Measurements from ENCODE around the gene FADS1.

Gene FADS1

GRCh38 chr11:61775606-61776554, 40.9 kb downstream of the FADS1 start:
- no peak for DNase-seq
- Histone ChIP-seq H3K9me3 (ENCODE audit: insufficient read depth, low read depth, low read length) (peaks cover 5% of the 10 kb centered on the region), H3K4ac (ENCODE audit: low read depth, low read length) (no peak overlapping the region), H2AFZ (ENCODE audit: insufficient read depth, low read length, poor library complexity) (no peak overlapping the region), H3K4me3 (ENCODE audit: low read depth, low read length) (peak overlapping the region; percentile 5), H3K4me2 (ENCODE audit: low read length) (no peak overlapping the region), H3K4me1 (ENCODE audit: control insufficient read depth in 1 of 2, insufficient read depth in 2 of 2, low read length in 2 of 2) (peaks cover 23 to 33% of the 10 kb centered on the region in 2 experiments), H3K27ac (ENCODE audit: low read depth, low read length) (no peak overlapping the region), H4K91ac (ENCODE audit: low read depth, low read length) (no peak overlapping the region), H2AK5ac (ENCODE audit: low read length) (peak overlapping the region; percentile 6), H3K36me3 (ENCODE audit: control insufficient read depth in 1 of 2, insufficient read depth in 2 of 2, low read length in 2 of 2) (peaks cover 11 to 15% of the 10 kb centered on the region in 2 experiments), H2BK5ac (ENCODE audit: low read depth, low read length, poor library complexity) (no peak overlapping the region), H4K12ac (ENCODE audit: low read depth, low read length) (no peak overlapping the region), H3K9ac (ENCODE audit: low read length) (no peak overlapping the region), H3K79me1 (ENCODE audit: low read length) (peaks cover 22% of the 10 kb centered on the region), H3K23ac (ENCODE audit: low read length) (no peak overlapping the region), H3K27me3 (ENCODE audit: insufficient read depth, low read length) (no peaks in the 10 kb centered on the region), H3K79me2 (ENCODE audit: control insufficient read depth, insufficient read depth, low read length, poor library complexity) (peaks cover 6% of the 10 kb centered on the region), H3K14ac (ENCODE audit: low read length) (no peak overlapping the region), H2BK120ac (ENCODE audit: insufficient read depth, low read length, poor library complexity) (no peak overlapping the region), H4K8ac (ENCODE audit: low read depth, low read length) (no peak overlapping the region), H3K18ac (ENCODE audit: low read length) (no peak overlapping the region), H2BK12ac (ENCODE audit: low read length) (no peak overlapping the region)
- no CpG with 5 or more reads among the region's 20 CpGs for WGBS (ENCODE audit: extremely low coverage, insufficient coverage, insufficient read length)

DNA sequence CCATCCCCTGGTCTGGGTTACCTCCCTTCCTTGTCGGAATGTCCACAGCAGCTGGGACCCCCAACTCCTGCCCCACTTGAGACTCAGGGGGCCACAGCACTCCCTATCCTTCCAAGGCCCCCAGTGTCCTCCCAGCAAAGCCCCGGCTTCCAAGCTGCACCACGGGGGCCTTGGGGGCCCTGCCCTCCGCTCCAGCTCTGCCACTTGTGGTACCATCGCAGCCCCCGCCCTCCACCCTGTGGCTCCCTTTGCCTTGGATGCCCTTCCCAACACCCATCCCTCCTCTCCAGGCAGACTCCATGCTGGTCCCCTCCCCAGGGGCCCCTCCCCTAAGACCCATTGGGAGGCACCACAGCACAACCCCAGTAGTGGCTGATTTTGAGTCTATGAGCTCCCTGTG, 41.7 kb downstream of the FADS1 start:
- H4K91ac ChIP-seq (ENCODE audit: low read depth, low read length): peak overlapping the region; percentile 21
- H3K14ac ChIP-seq (ENCODE audit: low read length): no peak overlapping the region
- no peak overlapping the region for H2BK5ac ChIP-seq (ENCODE audit: low read depth, low read length, poor library complexity)
- no peak overlapping the region for H4K12ac ChIP-seq (ENCODE audit: low read depth, low read length)
- no peaks in the 10 kb centered on the region for H3K27me3 ChIP-seq (ENCODE audit: insufficient read depth, low read length)
- peaks cover 23 to 29% of the 10 kb centered on the region in 2 experiments for H3K4me1 ChIP-seq (ENCODE audit: control insufficient read depth in 1 of 2, insufficient read depth in 2 of 2, low read length in 2 of 2)
- no peak overlapping the region for H4K8ac ChIP-seq (ENCODE audit: low read depth, low read length)
- no peak for DNase-seq
- peaks cover 6% of the 10 kb centered on the region for H3K79me2 ChIP-seq (ENCODE audit: control insufficient read depth, insufficient read depth, low read length, poor library complexity)
- no peak overlapping the region for H3K4me2 ChIP-seq (ENCODE audit: low read length)
- H3K23ac ChIP-seq (ENCODE audit: low read length): no peak overlapping the region
- H3K9ac ChIP-seq (ENCODE audit: low read length): no peak overlapping the region
- no peak overlapping the region for H2AFZ ChIP-seq (ENCODE audit: insufficient read depth, low read length, poor library complexity)
- H3K18ac ChIP-seq (ENCODE audit: low read length): no peak overlapping the region
- H2AK5ac ChIP-seq (ENCODE audit: low read length): no peak overlapping the region
- H3K4me3 ChIP-seq (ENCODE audit: low read depth, low read length): no peak overlapping the region
- no peak overlapping the region for H2BK12ac ChIP-seq (ENCODE audit: low read length)
- H3K79me1 ChIP-seq (ENCODE audit: low read length): peaks cover 22% of the 10 kb centered on the region
- H3K36me3 ChIP-seq (ENCODE audit: control insufficient read depth in 1 of 2, insufficient read depth in 2 of 2, low read length in 2 of 2): peaks cover 11 to 15% of the 10 kb centered on the region in 2 experiments
- H3K27ac ChIP-seq (ENCODE audit: low read depth, low read length): no peak overlapping the region
- peaks cover 2% of the 10 kb centered on the region for H3K9me3 ChIP-seq (ENCODE audit: insufficient read depth, low read depth, low read length)
- whole genome bisulfite sequencing (ENCODE audit: extremely low coverage, insufficient coverage, insufficient read length): no CpG with 5 or more reads among the region's 6 CpGs
- H3K4ac ChIP-seq (ENCODE audit: low read depth, low read length): no peak overlapping the region
- H2BK120ac ChIP-seq (ENCODE audit: insufficient read depth, low read length, poor library complexity): no peak overlapping the region

- Histone ChIP-seq H3K4me1 (ENCODE audit: control insufficient read depth in 1 of 2, insufficient read depth in 2 of 2, low read length in 2 of 2) (peaks cover 25 to 35% of the 10 kb centered on the region in 2 experiments), H3K79me2 (ENCODE audit: control insufficient read depth, insufficient read depth, low read length, poor library complexity) (peaks cover 6% of the 10 kb centered on the region), H3K9ac (ENCODE audit: low read length) (no peak overlapping the region), H2AFZ (ENCODE audit: insufficient read depth, low read length, poor library complexity) (no peak overlapping the region), H2BK120ac (ENCODE audit: insufficient read depth, low read length, poor library complexity) (no peak overlapping the region), H3K9me3 (ENCODE audit: insufficient read depth, low read depth, low read length) (no peaks in the 10 kb centered on the region), H2BK12ac (ENCODE audit: low read length) (no peak overlapping the region), H3K4me3 (ENCODE audit: low read depth, low read length) (no peak overlapping the region), H4K91ac (ENCODE audit: low read depth, low read length) (no peak overlapping the region), H3K27ac (ENCODE audit: low read depth, low read length) (no peak overlapping the region), H3K14ac (ENCODE audit: low read length) (no peak overlapping the region), H3K18ac (ENCODE audit: low read length) (no peak overlapping the region), H3K27me3 (ENCODE audit: insufficient read depth, low read length) (no peaks in the 10 kb centered on the region), H3K23ac (ENCODE audit: low read length) (no peak overlapping the region), H3K36me3 (ENCODE audit: control insufficient read depth in 1 of 2, insufficient read depth in 2 of 2, low read length in 2 of 2) (peaks cover 9 to 10% of the 10 kb centered on the region in 2 experiments), H4K8ac (ENCODE audit: low read depth, low read length) (no peak overlapping the region), H4K12ac (ENCODE audit: low read depth, low read length) (no peak overlapping the region), H2AK5ac (ENCODE audit: low read length) (peak overlapping the region; percentile 12), H3K4ac (ENCODE audit: low read depth, low read length) (no peak overlapping the region), H3K4me2 (ENCODE audit: low read length) (no peak overlapping the region), H3K79me1 (ENCODE audit: low read length) (peaks cover 22% of the 10 kb centered on the region), H2BK5ac (ENCODE audit: low read depth, low read length, poor library complexity) (no peak overlapping the region)
- no peak for DNase-seq
- no CpG with 5 or more reads among the region's 12 CpGs for WGBS (ENCODE audit: extremely low coverage, insufficient coverage, insufficient read length)
Measured at GRCh38 chr11:61774411-61774810, 42.4 kb downstream of the FADS1 start.

DNA sequence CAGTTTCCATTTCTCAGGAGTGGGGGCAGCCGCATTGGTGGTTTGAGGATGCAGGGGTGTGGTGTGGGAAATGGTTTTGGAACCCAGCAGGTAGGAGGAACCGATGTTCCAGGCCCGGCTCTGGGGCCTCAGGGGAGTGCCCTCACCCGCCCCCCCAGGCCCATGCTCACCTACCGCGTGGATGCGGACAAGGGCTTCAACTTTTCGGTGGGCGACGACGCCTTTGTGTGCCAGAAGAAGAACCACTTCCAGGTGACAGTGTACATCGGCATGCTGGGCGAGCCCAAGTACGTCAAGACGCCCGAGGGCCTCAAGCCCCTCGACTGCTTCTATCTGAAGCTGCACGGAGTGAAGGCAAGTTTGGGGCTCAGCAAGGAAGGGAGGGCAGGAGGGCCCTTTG, 43.0 kb downstream of the FADS1 start:
- peaks cover 8 to 10% of the 10 kb centered on the region in 2 experiments for H3K36me3 ChIP-seq (ENCODE audit: control insufficient read depth in 1 of 2, insufficient read depth in 2 of 2, low read length in 2 of 2)
- no peak overlapping the region for H3K9ac ChIP-seq (ENCODE audit: low read length)
- no peak overlapping the region for H3K23ac ChIP-seq (ENCODE audit: low read length)
- H3K79me1 ChIP-seq (ENCODE audit: low read length): peaks cover 22% of the 10 kb centered on the region
- no peak overlapping the region for H3K27ac ChIP-seq (ENCODE audit: low read depth, low read length)
- no CpG with 5 or more reads among the region's 18 CpGs for WGBS (ENCODE audit: extremely low coverage, insufficient coverage, insufficient read length)
- peak overlapping the region; percentile 11 for H3K14ac ChIP-seq (ENCODE audit: low read length)
- H3K79me2 ChIP-seq (ENCODE audit: control insufficient read depth, insufficient read depth, low read length, poor library complexity): peaks cover 6% of the 10 kb centered on the region
- H3K4ac ChIP-seq (ENCODE audit: low read depth, low read length): no peak overlapping the region
- peak overlapping the region; percentile 40 for H4K91ac ChIP-seq (ENCODE audit: low read depth, low read length)
- peak overlapping the region; percentile 4 for H3K18ac ChIP-seq (ENCODE audit: low read length)
- peak overlapping the region; percentile 58 for H2BK5ac ChIP-seq (ENCODE audit: low read depth, low read length, poor library complexity)
- no peak overlapping the region for H3K4me3 ChIP-seq (ENCODE audit: low read depth, low read length)
- DNase-seq: no peak
- peak overlapping the region; percentile 37 for H3K4me2 ChIP-seq (ENCODE audit: low read length)
- H4K8ac ChIP-seq (ENCODE audit: low read depth, low read length): peak overlapping the region; percentile 34
- peak overlapping the region; percentile 14 for H2BK120ac ChIP-seq (ENCODE audit: insufficient read depth, low read length, poor library complexity)
- H3K9me3 ChIP-seq (ENCODE audit: insufficient read depth, low read depth, low read length): no peaks in the 10 kb centered on the region
- H2AFZ ChIP-seq (ENCODE audit: insufficient read depth, low read length, poor library complexity): no peak overlapping the region
- peaks cover 30 to 39% of the 10 kb centered on the region in 2 experiments for H3K4me1 ChIP-seq (ENCODE audit: control insufficient read depth in 1 of 2, insufficient read depth in 2 of 2, low read length in 2 of 2)
- no peak overlapping the region for H4K12ac ChIP-seq (ENCODE audit: low read depth, low read length)
- peak overlapping the region; percentile 4 for H2AK5ac ChIP-seq (ENCODE audit: low read length)
- H2BK12ac ChIP-seq (ENCODE audit: low read length): peak overlapping the region; percentile 16
- H3K27me3 ChIP-seq (ENCODE audit: insufficient read depth, low read length): no peaks in the 10 kb centered on the region
